ENCODE results near the gene LKAAEAR1.
"Not testable (repeated sequence)": the region's sequence is repeated elsewhere in the genome, so short reads cannot be mapped to it uniquely, and the experiment has no call there.

The LKAAEAR1 gene, protein sequence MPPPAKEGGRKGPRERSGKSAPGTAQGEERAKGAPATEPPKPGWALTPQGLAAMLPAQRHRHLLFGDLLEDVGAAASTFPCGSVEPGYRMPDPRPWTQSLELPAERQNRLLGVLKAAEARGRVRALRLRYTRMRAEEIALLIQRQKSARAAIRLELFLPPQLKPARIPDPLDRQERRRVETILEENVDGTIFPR

DNA sequence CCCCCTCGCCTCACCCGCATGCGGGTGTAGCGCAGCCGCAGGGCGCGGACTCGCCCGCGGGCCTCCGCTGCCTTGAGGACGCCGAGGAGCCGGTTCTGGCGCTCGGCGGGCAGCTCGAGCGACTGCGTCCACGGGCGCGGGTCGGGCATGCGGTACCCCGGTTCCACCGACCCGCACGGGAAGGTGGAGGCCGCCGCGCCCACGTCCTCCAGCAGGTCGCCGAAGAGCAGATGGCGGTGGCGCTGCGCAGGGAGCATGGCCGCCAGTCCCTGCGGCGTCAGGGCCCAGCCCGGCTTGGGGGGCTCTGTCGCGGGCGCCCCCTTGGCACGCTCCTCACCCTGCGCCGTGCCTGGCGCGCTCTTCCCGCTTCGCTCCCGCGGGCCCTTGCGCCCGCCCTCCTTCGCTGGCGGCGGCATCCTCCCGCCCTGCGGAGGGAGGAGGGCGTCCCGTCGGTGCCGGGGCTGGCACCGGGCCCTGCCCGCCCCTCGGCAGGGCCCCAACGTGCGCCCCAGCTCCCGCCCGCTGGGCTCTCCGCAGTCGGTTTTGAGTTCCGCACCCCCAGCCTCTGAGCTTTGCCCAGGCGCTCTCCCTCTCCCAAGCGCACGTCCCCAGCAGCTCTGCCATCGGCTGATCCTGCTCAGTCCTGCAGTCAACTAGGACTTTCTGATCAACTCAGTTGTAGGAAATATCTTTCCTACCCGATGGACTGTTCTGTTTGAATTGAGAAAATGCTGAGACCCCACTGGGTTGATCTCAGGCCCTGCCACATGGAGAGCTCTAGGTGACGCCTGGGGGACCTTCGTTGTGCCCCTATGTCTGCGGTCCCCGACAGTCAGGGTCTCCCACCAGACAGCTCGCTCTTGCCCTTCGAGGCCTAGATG lies at the start of gene LKAAEAR1:
TSS of gene LKAAEAR1 (minus strand) at position 595 of the 881 bp plus-strand sequence. CDS start at position 416, 179 bp downstream.
- no peak for DNase-seq (ENCODE audit: low read depth in 2 of 2)

DNA sequence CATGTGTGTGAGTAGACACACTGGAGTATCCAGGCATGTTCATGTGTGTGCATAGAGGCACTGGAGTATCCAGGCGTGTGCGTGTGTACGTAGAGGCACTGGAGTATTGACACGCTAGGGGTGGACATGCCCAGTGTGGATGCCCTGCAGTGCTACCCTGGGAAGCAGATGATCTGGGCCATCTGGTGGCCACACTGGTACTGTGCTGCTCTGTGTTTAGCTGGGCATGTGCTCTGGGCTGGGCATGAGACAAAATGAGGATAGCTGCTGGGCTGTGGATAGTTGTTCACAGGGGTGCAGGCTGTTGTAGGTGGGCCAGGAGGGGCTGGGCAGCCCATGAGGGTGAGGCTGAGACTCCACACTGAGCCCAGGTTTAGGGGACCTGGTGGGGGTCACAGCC lies 47.2 kb upstream of the LKAAEAR1 start:
- no peak for DNase-seq (ENCODE audit: low read depth in 2 of 2)

- no peak for DNase-seq (ENCODE audit: low read depth in 2 of 2)
Observed at GRCh38 chr20:64130876-64131275, 46.7 kb upstream of the LKAAEAR1 start.

GRCh38 chr20:64130271-64130670 lies 46.1 kb upstream of the LKAAEAR1 start:
- no peak for DNase-seq (ENCODE audit: low read depth in 2 of 2)

DNA sequence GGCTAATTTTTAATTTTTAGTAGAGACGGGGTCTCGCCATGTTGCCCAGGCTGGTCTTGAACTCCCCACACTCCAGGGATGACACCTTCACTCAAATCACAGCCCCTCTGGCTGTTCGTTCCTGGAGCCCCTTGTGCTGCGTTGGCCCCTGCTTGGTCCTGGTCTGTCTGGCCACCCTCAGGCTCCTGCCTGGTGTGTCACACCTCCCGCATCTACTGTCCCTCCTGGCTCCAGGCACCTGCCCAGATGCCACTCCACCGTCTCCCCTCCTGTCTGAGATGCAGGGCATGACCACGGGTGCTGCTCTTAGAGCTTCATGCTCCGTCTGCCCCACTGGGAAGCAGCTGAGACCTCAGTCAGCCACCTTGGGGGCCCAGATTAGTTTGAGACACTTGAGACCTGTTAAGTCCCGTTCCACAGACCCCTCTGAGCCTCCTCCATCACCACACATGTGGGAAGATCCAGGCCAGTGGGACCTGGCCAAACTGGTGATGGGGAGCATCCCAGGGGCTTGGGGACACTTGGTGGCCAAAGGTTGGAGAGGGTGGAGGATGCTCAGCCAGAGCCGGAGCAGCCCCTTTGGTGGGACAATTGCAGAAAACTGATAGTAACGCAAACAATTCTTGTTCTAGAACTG lies 45.1 kb upstream of the LKAAEAR1 start:
- no peak for DNase-seq (ENCODE audit: low read depth in 2 of 2)

DNA sequence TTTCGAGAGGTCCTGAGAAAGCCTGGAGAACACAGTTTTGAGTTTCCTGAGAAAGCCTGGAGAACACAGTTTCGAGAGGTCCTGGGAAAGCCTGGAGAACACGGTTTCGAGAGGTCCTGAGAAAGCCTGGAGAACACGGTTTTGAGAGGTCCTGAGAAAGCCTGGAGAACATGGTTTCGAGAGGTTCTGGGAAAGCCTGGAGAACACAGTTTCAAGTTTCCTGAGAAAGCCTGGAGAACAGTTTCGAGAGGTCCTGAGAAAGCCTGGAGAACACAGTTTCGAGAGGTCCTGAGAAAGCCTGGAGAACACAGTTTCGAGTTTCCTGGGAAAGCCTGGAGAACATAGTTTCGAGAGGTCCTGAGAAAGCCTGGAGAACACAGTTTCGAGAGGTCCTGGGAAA lies 39.3 kb upstream of the LKAAEAR1 start:
- not testable (repeated sequence) for DNase-seq (ENCODE audit: low read depth in 2 of 2)

GRCh38 chr20:64122927-64123326 lies 38.7 kb upstream of the LKAAEAR1 start:
- not testable (repeated sequence) for DNase-seq (ENCODE audit: low read depth in 2 of 2)

GRCh38 chr20:64121586-64121985 lies 37.4 kb upstream of the LKAAEAR1 start:
- no peak for DNase-seq (ENCODE audit: low read depth in 2 of 2)

GRCh38 chr20:64119681-64120341 lies 35.6 kb upstream of the LKAAEAR1 start:
- DNase-seq (ENCODE audit: low read depth in 2 of 2), result no peak

DNA sequence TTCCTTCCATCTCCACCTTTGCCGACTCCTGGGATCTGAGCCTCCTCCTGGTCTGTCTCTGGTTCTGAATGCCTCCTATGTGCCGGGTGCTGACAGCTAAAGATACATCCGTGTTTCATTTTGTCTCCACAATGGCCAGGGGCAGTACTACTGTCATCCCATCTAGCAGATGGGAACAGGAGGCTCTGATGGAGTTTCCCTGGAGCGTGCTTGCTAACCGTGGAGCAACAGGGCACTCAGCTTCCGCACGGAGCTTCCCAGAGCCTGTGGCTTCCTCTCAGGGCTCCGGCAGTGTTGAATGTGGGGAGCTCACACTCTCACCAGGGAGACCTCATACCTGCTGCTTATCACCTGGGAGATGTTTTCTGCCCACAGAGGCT lies 35.1 kb upstream of the LKAAEAR1 start:
- no peak for DNase-seq (ENCODE audit: low read depth in 2 of 2)

GRCh38 chr20:64117432-64117777 lies 33.2 kb upstream of the LKAAEAR1 start:
- not testable (repeated sequence) for DNase-seq (ENCODE audit: low read depth in 2 of 2)

- no peak for DNase-seq (ENCODE audit: low read depth in 2 of 2)
Observed at GRCh38 chr20:64116541-64117431, 32.6 kb upstream of the LKAAEAR1 start.

GRCh38 chr20:64116016-64116415 lies 31.8 kb upstream of the LKAAEAR1 start:
- no peak for DNase-seq (ENCODE audit: low read depth in 2 of 2)

DNA sequence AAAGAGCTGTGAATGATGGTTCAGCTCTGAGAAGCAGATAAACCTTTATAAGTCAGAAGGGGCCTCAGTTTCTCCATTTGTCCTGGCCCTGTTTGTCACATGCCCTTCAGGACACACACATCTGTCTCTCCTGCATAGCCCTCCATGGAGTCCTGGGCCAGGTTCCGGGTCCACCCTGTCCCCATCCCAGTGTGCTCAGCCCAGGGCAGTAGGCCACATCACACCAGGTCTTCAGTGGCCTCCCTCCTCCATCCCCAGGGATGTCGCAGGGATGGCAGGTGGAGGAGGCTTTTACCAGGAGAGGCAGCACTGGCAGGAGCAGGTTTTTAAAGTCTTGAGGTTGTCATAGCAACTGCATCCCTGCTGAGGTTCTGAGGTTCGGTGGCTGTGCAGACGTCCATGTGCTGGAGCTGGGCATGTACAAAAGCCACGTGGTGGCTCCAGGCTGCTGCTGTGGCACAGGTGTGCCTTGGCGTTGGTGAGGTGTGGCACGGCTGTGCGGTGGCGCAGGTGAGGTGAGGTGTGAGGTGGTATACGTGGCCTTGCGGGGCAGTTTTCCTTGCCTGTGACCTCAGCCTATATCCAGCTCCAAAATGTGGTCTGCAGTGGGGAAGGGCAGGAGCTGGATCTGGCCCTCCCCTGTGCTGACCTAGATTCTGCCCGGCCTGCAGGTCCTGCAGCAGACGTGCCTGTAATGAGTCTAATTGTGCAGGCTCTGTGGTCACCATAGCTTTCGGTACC lies 31.1 kb upstream of the LKAAEAR1 start:
- DNase-seq (ENCODE audit: low read depth in 2 of 2), result no peak

- DNase-seq (ENCODE audit: low read depth in 2 of 2), result no peak
Observed at GRCh38 chr20:64114356-64114971, 30.3 kb upstream of the LKAAEAR1 start.

DNA sequence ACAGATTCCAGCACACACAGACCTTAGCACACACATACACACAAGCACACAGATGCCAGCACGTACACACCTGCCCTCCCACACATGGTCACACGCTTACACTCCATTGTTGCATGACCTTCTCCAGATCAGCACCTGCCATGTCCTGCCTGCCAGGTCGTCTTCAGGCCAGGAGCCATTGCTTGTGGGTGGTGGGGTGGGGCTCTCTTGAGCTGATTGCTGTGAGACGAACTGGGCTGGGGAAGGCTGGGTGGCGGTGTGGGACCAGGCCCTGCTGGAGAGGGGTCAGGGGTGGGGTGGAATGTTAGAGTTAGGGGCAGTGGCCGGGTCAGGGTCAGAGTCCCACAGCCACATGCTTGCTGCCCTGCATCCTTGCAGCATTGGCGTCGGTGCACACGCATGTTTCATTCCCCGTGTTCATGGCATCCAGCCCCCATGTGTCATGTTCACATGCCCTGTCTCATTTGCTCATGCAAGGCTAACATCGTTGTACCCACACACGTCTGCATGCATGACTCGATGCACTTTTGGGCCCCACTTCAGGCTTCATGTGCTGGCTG lies 29.7 kb upstream of the LKAAEAR1 start:
- no peak for DNase-seq (ENCODE audit: low read depth in 2 of 2)

DNA sequence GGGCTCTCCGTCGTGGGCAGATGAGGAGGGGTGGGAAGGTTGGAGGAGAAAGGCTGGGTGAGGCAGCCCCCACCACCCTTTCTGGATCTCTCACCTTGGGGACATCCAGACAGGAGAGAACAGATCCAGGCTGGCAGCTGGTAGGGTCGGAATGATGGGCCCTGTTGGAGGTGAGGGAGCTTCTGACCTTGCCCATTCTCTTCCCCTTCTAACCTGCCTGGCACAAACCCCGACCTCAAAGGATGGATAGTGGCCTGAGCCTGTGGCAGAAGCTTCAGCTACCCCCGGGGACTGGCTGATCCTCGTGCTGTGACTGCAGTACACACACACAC lies 29.2 kb upstream of the LKAAEAR1 start:
- no peak for DNase-seq (ENCODE audit: low read depth in 2 of 2)

DNA sequence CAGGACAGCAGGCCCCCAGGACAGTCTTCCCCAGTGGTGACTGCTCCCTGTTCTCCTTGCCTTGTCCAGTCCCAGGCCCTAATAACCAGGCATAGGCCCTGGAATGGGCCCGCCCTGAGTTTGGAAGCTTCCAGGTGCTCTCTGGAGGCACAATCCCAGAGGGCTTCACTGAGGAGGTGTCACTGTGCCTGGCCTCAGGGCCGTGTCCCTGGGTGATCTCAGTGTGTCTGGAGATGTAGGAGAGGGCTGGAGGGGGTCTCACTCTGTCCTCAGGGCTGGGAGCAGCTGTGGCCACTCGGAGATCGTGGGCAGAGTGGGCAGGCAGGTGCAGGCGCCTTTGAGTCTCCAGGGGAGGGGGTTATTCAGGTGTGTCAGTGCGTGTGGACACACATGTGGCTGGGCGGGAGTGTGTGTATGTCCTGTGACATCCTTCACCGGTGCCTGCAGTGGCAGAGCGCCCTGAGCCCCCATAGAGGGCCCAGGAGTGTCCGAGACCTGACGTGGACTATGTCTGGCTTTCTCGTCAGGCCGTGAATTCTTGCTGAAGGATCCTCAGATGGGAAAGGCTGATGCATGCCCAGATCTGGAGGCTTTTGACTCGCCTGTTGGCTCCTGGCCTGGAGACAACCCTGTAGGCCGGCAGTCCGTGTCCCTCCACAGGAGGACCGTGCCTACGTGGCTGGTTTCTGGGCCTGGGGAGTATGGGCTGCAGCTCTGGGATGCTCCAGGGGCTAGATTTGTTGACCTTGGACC lies 28.7 kb upstream of the LKAAEAR1 start:
- DNase-seq (ENCODE audit: low read depth in 2 of 2), result no peak

Data from stimulated activated CD8-positive, alpha-beta memory T cell treated with anti-CD3 and anti-CD28 coated beads, Interleukin-15, amount 100 ng/mL, for 48 hours (primary cell).